NCI-H524 (cell line): Measurements from ENCODE around the gene ACER3.
A peak's percentile ranks its signal among the peaks of the same experiment; 100 is the strongest.
"Not testable (repeated sequence)": the region's sequence is repeated elsewhere in the genome, so short reads cannot be mapped to it uniquely, and the experiment has no call there.

Experiments used
- DNase-seq, 2 experiments: peaks; one replicate each; lab custom pipeline; 2025; lab: John Stamatoyannopoulos, UW

The ACER3 gene

GRCh38 chr11:76995081-76995576 is 134.4 kb downstream of the ACER3 start:
- DNase-seq = no peak

DNA sequence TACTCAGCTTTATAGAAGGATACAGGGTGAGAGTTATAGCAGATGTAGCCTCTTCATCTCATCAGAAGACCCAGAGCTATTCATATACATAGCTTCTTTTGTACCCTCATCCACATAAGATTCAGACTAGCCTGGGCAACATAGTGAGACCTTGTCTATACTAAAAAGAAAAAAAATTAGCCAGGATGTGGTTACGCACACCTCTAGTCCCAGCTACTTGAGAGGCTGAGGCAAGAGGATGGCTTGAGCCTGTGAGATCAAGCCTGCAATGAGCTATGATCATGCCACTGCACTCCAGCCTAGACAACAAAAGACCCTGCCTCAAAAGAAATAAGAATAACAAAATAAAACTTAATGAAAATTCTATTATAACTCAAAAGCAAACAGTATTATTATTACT is 136.8 kb downstream of the ACER3 start:
- DNase-seq = no peak

GRCh38 chr11:76999597-76999996 is 138.9 kb downstream of the ACER3 start:
- DNase-seq = no peak

- DNase-seq = no peak
Observed at GRCh38 chr11:77001613-77002012, 140.9 kb downstream of the ACER3 start.

DNA sequence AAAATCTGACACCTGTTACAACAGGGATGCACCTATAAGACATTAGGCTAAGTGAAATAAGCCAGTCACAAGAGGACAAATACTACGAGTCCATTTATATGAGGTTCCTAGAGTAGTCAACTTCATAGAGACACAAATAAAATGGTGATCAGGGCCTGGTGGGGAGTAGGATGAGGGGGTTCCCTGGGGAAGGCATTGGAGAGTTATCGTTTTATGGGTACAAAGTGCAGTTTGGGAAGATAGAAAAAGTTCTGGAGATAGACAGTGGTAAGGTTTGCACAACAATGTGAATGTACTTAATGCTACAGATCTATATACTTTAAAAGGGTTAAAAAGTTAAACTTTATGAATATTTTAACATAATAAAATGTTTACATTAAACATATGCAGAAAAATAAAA is 142.1 kb downstream of the ACER3 start:
- DNase-seq = no peak

DNA sequence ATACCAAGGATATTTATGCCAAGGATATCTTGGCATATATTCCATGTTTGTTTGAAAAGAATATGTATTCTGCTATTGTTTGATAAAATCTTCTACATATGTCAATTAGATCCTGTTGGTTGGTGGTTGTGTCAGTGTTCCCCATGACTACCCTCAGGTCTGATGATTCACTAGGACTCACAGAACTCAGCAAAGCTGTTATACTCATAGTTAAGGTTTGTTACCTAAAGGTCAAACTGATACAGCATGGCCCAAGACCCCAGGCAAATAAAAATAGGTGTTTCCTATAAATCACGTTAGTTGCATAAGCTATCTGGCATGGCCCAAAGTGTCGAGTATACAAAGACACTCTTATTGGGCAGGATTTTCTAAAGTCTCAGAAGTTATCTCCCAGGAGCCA is 143.2 kb downstream of the ACER3 start:
- DNase-seq = no peak

GRCh38 chr11:77009533-77010160 is 148.9 kb downstream of the ACER3 start:
- no peak for DNase-seq

- no peak for DNase-seq
Observed at GRCh38 chr11:77014669-77015068, 154.0 kb downstream of the ACER3 start.

DNA sequence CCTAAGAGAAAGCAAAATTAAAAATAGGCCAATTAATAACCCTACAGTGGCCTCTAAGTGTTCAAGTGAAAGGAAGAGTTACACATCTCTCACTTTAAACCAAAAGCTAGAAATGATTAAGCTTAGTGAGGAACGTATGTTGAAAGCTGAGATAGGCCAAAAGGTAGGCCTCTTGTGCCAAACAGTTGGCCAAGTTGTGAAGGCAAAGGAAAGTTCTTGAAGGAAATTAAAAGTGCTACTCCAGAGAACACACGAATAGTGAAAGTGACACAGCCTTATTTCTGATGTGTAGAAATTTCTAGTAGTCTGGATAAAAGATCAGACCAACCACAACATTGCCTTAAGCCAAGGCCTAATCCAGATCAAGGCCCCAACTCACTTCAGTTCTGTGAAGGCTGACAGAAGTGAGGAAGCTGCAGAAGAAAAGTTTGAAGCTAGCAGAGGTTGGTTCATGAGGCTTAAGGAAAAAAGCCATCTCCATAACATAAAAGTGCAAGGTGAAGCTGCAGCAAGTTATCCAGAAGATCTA is 157.7 kb downstream of the ACER3 start:
- not testable (repeated sequence) for DNase-seq

DNA sequence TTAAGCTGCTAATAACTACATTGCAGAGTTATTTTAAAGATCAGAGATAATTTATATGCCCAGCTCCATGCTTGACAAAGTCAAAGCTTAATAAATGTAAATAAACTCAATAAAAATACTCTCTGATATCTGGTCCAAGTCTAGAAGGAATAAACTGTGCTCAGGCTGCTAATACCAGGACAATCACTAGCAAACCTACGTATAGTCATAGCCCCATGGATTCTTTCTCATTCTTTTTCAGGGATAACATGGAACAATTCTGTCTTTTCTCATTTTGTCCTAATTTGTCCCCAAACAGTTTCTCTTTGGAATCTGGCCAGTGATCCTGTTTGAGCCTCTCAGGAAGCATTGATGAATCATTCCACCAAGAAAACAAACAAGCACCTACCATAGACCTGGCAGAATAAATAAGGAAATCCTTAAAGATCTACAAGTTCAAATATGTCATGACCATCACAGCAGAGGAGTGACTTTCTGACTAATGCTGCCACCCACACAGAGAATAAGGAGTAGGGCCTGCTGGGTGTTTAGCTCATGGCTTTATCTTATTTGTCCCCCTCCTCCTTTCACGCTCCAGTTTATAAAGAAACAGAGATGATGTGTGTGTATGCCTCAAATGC is 159.4 kb downstream of the ACER3 start:
- DNase-seq = no peak

GRCh38 chr11:77020734-77021133 is 160.0 kb downstream of the ACER3 start:
- DNase-seq = no peak

DNA sequence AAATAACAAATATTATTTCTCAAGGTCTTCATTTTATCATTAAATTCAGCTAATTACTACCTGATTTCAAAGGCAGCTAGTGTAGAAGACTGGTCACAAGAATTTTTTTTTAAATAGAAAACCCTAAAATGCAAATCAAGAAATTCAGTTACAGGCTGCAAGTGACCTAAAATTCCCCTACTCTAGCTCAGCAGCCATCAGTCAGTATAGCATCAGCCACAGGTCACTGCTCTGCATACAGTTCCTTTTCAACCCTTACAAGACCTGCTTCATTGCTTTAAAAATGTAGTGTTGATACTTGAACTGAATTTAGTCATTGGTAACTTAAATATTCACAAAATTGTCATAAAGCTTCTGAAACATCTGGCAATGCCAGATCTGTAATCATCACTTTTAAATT is 164.0 kb downstream of the ACER3 start:
- DNase-seq = no peak

GRCh38 chr11:77026221-77026620 is 165.5 kb downstream of the ACER3 start:
- no peak for DNase-seq

DNA sequence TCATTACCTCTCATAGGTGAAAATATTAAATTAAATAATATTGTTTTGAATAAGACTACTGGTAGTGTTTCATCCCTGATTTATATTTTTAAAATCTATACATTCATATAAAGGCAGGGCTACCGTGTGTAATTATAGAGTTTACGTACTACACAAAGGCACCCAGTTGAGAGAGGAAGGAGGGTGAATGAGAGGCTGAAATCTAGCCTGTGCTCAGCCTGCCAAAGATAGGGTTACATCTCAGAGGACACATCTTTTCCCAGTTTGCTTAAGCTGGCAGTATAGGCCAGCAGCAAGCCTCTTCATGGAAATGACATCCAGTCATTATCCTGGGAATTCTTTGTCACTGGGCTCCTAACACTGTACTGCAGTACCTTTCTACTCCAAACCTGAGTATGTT is 166.0 kb downstream of the ACER3 start:
- peak; percentile 33 to 76 for DNase-seq

DNA sequence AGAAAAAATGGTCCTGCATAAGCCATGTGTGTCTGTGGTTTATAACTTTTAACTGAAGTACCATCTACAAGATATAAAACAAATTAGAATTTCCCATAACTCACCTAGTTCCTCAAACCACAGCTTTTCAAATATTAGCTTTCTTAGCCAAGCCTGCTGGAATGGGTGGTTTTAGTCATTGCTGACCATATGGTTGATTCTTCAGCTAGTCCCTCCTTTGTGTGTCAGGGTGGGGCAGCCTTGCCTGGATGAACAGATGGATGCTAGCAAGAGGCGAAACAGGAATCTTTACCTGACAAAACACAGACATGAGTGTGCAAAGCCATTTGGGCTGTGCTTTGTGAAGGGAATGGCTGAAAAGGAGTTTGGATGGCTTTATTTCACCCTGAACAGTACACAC is 166.6 kb downstream of the ACER3 start:
- peak; percentile 74 to 90 for DNase-seq

GRCh38 chr11:77029829-77030228 is 169.1 kb downstream of the ACER3 start:
- DNase-seq = no peak

GRCh38 chr11:77030834-77031414 is 170.2 kb downstream of the ACER3 start:
- DNase-seq = no peak

- no peak for DNase-seq
Observed at GRCh38 chr11:77031599-77031998, 170.9 kb downstream of the ACER3 start.

- DNase-seq = no peak
Observed at GRCh38 chr11:77035039-77035438, 174.3 kb downstream of the ACER3 start.

GRCh38 chr11:77035580-77035979 is 174.9 kb downstream of the ACER3 start:
- DNase-seq = no peak

DNA sequence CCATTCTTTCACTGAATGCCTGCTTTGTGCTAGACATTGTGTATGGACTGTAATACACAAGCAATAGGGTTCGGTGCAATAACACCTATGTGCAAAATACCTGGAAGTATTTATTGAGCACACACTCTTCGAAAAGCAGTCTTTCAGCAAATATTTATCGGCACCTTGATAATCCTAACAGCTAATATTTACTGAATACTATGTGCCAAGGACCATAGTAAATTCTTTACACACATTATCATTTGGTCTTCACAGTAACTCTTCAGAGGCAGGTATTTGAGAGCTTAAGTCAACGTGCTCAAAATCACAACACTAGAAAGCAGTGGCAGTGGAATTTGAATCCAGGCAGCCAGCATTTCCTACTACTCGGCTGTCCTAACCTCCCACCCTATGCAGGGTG is 175.7 kb downstream of the ACER3 start:
- DNase-seq = no peak

DNA sequence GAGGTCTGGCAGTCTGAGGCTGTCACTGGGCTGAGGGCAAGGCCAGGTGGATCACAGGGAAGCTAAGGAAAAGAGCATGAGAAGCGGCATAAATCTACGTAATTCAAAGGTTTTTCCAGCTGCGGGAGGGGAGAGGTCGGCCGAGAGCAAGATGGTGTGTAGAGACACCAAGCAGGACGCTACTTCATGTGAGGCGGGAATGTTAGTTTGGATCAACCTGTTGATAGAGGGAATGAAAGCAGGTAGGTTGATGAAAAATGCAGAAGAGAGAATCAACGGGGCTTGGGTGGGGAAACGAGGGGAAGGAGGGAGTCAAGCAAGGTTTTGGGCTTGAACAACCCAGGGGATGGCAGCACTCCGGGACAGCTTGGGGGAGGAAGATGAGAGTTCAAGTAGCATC is 176.3 kb downstream of the ACER3 start:
- no peak for DNase-seq
